Measurements from ENCODE around the gene SPRED2.

- TF ChIP-seq, protein P1, sequence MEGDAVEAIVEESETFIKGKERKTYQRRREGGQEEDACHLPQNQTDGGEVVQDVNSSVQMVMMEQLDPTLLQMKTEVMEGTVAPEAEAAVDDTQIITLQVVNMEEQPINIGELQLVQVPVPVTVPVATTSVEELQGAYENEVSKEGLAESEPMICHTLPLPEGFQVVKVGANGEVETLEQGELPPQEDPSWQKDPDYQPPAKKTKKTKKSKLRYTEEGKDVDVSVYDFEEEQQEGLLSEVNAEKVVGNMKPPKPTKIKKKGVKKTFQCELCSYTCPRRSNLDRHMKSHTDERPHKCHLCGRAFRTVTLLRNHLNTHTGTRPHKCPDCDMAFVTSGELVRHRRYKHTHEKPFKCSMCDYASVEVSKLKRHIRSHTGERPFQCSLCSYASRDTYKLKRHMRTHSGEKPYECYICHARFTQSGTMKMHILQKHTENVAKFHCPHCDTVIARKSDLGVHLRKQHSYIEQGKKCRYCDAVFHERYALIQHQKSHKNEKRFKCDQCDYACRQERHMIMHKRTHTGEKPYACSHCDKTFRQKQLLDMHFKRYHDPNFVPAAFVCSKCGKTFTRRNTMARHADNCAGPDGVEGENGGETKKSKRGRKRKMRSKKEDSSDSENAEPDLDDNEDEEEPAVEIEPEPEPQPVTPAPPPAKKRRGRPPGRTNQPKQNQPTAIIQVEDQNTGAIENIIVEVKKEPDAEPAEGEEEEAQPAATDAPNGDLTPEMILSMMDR (IDR thresholded peaks at IDR 0.05; ENCODE audit: borderline replicate concordance, extremely low read depth, low read length, poor library complexity, severe bottlenecking) = no peak
- no peak for TF ChIP-seq EZH2 (IDR thresholded peaks at IDR 0.05; ENCODE audit: borderline replicate concordance, low read depth, low read length, severe bottlenecking)
These were observed 59.8 kb downstream of the SPRED2 start for GRCh38 chr2:65372619-65373018.

Data from DND-41 (cell line).